K562 (cell line): ENCODE measurements around the gene RNF207. TPM values are rescaled to one million over a fixed set of nuclear protein-coding genes. Genes with fewer than 3 reads are reported as not detected.
A peak's percentile ranks its signal among the peaks of the same experiment; 100 is the strongest.

Source experiments
- L3MBTL2 ChIP-seq: fragments of 450-650 bp; IDR thresholded peaks from 2 replicates; pipeline ENCODE4 v1.6.1; 2016; ENCODE audit warnings: mild to moderate bottlenecking, moderate library complexity
- SRSF3 ChIP-seq: fragments of 200-400 bp; formaldehyde crosslinking; IDR thresholded peaks from 2 replicates; pipeline ENCODE4 v1.6.1; 2016; ENCODE audit warnings: mild to moderate bottlenecking, low read length, moderate library complexity; ENCODE audit not compliant: insufficient read depth
- ZKSCAN1 ChIP-seq: fragments of 150-350 bp; IDR thresholded peaks from 2 replicates; pipeline ENCODE4 v1.6.1; 2016; ENCODE audit warnings: low read depth, low read length
- ZNF77 ChIP-seq: fragments of 250-450 bp; sonication (Bioruptor Pico); IDR thresholded peaks from 2 replicates; pipeline ENCODE4 v1.5.0; 2020
- polyA plus RNA-seq, 8 experiments: library from polyadenylated mRNA; depleted of rRNA in 4 of 8; stranded (reverse) in 5 of 8; unstranded in 3 of 8; fragments of >200 nt; fragmentation: Nextera tagmentation in 2 of 8; fragmentation: Illumina TruSeq in 1 of 8; extraction: Ambion mirVana in 2 of 8; extraction: Trizol in 1 of 8; gene quantifications; 2 replicates each; pipeline versions ENCODE4 v1.2.1 to v1.2.3, GENCODE V29; 2011 to 2014; ENCODE audit warnings: inconsistent platforms in 1 of 8, missing spikeins in 1 of 8
- total RNA-seq, 7 experiments: library from RNA; depleted of rRNA in 6 of 7; stranded (reverse); fragments of >200 nt in 6 of 7; fragmentation: Illumina TruSeq in 2 of 7; extraction: Trizol in 2 of 7; gene quantifications; 2 replicates each; pipeline versions ENCODE4 v1.2.1 to v1.2.3, GENCODE V29; 2011 to 2021; ENCODE audit warnings: low replicate concordance in 1 of 7
- TF ChIP-seq, protein P1 (sequence below): fragments of 200-800 bp; sonication (Bioruptor generic); IDR thresholded peaks from 2 replicates; pipeline ENCODE4 v1.6.1; 2016; ENCODE audit warnings: missing genetic modification characterization, missing compliant biosample characterization
- TF ChIP-seq, protein P2 (sequence below): fragments of 450-650 bp; IDR thresholded peaks from 2 replicates; pipeline ENCODE4 v1.6.1; 2016; ENCODE audit warnings: low read depth
- TF ChIP-seq, protein P3 (sequence below): sonication (generic); formaldehyde crosslinking; IDR thresholded peaks from 2 replicates; pipeline ENCODE4 v1.4.0; 2020; ENCODE audit warnings: mild to moderate bottlenecking, missing genetic modification reagents
- TF ChIP-seq, protein P4 (sequence below): IDR thresholded peaks from 2 replicates; pipeline ENCODE4 v1.6.1; 2011; ENCODE audit not compliant: insufficient read length; ENCODE audit errors: extremely low read depth

RNF207 gene
- total and polyA plus RNA-seq, 9 of the 15 experiments (the other 6 are each of a cell fraction or from before 2014, with no cell fraction given): 2.7 to 30.6 (median 12.9) TPM

DNA sequence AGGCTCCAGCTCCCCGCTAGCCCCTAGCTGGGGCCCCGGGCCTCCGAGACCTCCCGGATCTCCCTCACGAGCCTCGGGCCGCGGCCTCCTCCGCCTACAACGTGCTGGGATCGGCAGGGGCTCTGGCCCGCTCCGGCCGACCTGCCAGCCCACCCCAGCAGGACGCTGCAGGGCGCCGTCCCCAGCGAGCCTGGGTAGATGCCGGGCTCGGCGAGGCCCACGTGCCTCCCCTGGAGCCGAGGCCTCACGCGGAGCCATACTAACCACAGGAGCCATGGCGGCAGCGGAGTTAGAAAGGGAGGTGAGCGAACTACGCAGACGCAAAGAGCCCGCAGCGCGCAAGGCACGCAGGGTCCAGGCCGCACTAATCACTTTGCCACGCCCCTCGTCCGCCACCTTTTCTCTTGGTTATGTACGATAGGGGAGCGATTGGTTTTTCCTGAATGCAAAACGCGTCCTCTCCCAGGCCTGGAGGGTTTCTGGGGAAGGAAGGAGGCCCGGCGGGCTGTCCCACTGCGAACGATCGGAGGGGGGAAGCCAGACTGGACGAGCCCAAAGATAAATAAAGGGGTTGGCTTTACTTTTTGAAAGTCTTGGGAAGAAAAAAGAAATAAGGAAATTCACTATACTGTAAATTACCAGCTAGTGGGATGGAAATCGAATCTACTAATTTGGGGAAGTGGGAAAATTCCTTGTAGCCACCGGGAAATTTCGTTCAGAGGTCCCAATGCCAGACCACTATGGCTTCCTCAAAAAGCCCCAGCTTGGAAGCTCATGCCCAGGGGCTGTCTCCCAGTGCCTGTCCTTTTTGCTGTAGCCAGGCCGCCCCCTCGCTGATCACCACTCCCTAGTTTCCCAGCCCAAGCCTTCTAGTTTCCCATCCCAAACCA lies 6.4 kb upstream of the RNF207 start, which contains the start of gene RPL22 (continued):
- TF ChIP-seq, protein P1, sequence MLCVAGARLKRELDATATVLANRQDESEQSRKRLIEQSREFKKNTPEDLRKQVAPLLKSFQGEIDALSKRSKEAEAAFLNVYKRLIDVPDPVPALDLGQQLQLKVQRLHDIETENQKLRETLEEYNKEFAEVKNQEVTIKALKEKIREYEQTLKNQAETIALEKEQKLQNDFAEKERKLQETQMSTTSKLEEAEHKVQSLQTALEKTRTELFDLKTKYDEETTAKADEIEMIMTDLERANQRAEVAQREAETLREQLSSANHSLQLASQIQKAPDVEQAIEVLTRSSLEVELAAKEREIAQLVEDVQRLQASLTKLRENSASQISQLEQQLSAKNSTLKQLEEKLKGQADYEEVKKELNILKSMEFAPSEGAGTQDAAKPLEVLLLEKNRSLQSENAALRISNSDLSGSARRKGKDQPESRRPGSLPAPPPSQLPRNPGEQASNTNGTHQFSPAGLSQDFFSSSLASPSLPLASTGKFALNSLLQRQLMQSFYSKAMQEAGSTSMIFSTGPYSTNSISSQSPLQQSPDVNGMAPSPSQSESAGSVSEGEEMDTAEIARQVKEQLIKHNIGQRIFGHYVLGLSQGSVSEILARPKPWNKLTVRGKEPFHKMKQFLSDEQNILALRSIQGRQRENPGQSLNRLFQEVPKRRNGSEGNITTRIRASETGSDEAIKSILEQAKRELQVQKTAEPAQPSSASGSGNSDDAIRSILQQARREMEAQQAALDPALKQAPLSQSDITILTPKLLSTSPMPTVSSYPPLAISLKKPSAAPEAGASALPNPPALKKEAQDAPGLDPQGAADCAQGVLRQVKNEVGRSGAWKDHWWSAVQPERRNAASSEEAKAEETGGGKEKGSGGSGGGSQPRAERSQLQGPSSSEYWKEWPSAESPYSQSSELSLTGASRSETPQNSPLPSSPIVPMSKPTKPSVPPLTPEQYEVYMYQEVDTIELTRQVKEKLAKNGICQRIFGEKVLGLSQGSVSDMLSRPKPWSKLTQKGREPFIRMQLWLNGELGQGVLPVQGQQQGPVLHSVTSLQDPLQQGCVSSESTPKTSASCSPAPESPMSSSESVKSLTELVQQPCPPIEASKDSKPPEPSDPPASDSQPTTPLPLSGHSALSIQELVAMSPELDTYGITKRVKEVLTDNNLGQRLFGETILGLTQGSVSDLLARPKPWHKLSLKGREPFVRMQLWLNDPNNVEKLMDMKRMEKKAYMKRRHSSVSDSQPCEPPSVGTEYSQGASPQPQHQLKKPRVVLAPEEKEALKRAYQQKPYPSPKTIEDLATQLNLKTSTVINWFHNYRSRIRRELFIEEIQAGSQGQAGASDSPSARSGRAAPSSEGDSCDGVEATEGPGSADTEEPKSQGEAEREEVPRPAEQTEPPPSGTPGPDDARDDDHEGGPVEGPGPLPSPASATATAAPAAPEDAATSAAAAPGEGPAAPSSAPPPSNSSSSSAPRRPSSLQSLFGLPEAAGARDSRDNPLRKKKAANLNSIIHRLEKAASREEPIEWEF (CRISPR knock-in tag): 0 out of 2 replicates have a peak, but pooled peaks have one; percentile 42
- TF ChIP-seq, protein P2, sequence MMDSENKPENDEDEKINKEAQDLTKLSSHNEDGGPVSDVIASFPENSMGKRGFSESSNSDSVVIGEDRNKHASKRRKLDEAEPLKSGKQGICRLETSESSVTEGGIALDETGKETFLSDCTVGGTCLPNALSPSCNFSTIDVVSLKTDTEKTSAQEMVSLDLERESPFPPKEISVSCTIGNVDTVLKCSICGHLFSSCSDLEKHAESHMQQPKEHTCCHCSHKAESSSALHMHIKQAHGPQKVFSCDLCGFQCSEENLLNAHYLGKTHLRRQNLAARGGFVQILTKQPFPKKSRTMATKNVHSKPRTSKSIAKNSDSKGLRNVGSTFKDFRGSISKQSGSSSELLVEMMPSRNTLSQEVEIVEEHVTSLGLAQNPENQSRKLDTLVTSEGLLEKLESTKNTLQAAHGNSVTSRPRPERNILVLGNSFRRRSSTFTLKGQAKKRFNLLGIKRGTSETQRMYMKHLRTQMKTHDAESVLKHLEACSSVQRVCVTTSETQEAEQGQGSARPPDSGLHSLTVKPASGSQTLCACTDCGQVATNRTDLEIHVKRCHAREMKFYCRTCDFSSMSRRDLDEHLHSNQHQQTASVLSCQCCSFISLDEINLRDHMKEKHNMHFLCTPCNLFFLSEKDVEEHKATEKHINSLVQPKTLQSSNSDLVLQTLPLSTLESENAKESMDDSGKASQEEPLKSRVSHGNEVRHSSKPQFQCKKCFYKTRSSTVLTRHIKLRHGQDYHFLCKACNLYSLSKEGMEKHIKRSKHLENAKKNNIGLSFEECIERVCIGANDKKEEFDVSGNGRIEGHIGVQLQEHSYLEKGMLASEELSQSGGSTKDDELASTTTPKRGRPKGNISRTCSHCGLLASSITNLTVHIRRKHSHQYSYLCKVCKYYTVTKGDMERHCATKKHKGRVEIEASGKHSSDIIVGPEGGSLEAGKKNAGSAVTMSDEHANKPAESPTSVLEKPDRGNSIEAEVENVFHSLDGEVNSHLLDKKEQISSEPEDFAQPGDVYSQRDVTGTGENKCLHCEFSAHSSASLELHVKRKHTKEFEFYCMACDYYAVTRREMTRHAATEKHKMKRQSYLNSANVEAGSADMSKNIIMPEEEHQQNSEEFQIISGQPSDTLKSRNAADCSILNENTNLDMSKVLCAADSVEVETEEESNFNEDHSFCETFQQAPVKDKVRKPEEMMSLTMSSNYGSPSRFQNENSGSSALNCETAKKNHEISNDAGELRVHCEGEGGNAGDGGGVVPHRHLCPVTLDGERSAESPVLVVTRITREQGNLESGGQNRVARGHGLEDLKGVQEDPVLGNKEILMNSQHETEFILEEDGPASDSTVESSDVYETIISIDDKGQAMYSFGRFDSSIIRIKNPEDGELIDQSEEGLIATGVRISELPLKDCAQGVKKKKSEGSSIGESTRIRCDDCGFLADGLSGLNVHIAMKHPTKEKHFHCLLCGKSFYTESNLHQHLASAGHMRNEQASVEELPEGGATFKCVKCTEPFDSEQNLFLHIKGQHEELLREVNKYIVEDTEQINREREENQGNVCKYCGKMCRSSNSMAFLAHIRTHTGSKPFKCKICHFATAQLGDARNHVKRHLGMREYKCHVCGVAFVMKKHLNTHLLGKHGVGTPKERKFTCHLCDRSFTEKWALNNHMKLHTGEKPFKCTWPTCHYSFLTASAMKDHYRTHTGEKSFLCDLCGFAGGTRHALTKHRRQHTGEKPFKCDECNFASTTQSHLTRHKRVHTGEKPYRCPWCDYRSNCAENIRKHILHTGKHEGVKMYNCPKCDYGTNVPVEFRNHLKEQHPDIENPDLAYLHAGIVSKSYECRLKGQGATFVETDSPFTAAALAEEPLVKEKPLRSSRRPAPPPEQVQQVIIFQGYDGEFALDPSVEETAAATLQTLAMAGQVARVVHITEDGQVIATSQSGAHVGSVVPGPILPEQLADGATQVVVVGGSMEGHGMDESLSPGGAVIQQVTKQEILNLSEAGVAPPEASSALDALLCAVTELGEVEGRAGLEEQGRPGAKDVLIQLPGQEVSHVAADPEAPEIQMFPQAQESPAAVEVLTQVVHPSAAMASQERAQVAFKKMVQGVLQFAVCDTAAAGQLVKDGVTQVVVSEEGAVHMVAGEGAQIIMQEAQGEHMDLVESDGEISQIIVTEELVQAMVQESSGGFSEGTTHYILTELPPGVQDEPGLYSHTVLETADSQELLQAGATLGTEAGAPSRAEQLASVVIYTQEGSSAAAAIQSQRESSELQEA: no peak
- TF ChIP-seq SRSF3: no peak
- TF ChIP-seq, protein P3, sequence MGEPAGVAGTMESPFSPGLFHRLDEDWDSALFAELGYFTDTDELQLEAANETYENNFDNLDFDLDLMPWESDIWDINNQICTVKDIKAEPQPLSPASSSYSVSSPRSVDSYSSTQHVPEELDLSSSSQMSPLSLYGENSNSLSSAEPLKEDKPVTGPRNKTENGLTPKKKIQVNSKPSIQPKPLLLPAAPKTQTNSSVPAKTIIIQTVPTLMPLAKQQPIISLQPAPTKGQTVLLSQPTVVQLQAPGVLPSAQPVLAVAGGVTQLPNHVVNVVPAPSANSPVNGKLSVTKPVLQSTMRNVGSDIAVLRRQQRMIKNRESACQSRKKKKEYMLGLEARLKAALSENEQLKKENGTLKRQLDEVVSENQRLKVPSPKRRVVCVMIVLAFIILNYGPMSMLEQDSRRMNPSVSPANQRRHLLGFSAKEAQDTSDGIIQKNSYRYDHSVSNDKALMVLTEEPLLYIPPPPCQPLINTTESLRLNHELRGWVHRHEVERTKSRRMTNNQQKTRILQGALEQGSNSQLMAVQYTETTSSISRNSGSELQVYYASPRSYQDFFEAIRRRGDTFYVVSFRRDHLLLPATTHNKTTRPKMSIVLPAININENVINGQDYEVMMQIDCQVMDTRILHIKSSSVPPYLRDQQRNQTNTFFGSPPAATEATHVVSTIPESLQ (CRISPR knock-in tag): no peak; the same call in 1 of the 2 replicates
- peak; percentile 67 for TF ChIP-seq ZKSCAN1
- no peak for TF ChIP-seq ZNF77 (CRISPR knock-in tag)
- TF ChIP-seq, protein P4, sequence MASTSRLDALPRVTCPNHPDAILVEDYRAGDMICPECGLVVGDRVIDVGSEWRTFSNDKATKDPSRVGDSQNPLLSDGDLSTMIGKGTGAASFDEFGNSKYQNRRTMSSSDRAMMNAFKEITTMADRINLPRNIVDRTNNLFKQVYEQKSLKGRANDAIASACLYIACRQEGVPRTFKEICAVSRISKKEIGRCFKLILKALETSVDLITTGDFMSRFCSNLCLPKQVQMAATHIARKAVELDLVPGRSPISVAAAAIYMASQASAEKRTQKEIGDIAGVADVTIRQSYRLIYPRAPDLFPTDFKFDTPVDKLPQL: peak; percentile 88
- peak; percentile 98 for TF ChIP-seq L3MBTL2
